ENCODE results near the gene FAM170B. TPM values are rescaled to one million over a fixed set of nuclear protein-coding genes. Genes with fewer than 3 reads are reported as not detected.

Gene FAM170B
- total and polyA plus RNA-seq, 9 of the 15 experiments (the other 6 are each of a cell fraction or from before 2014, with no cell fraction given), result 0.11 to 0.21 TPM; not detected in 7

DNA sequence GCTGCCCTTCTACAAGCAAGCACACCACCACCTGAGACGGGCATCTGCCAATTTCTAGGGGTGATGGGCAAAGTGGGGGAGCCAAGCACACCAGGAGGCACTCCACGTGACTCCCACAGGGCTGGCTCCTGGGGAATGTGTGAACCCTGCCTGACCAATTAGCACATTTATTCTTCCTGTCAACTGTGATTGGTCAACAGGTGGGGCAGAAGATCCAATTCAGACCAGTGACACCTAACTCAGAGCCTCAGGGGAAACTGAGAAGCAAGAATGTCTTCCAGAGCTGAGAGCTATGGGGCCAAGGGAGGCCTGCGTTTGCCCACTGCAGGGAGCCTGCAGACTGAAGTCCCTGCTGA lies 38.9 kb upstream of the FAM170B start (continued):
- TF ChIP-seq MIER1 (IDR thresholded peaks at IDR 0.05; ENCODE audit: low read depth) (no peak), RBFOX2 (IDR thresholded peaks at IDR 0.05; ENCODE audit: low read depth, low read length) (peak; percentile 33; the same call in 1 of the 2 replicates), SMAD4 (CRISPR knock-in tag; conservative IDR thresholded peaks at IDR 0.05) (no peak), RNF2 (IDR thresholded peaks at IDR 0.05) (no peak), ELF4 (CRISPR knock-in tag; IDR thresholded peaks at IDR 0.05) (no peak), NFYB (IDR thresholded peaks at IDR 0.05; ENCODE audit: extremely low read depth, insufficient read length) (peak; percentile 54), SRSF3 (IDR thresholded peaks at IDR 0.05; ENCODE audit: insufficient read depth, low read length) (no peak), BRD4 (IDR thresholded peaks at IDR 0.05) (no peak), RAD51 (IDR thresholded peaks at IDR 0.05; ENCODE audit: borderline replicate concordance, low read depth) (peak; percentile 23; the same call in 1 of the 2 replicates), U2AF1 (optimal IDR thresholded peaks at IDR 0.05; ENCODE audit: low read depth, low read length) (no peak), CHD1 (IDR thresholded peaks at IDR 0.05; ENCODE audit: low read length) (no peak), FIP1L1 (IDR thresholded peaks at IDR 0.05; ENCODE audit: low read depth, low read length, poor library complexity, severe bottlenecking) (no peak), ZBTB1 (CRISPR knock-in tag; IDR thresholded peaks at IDR 0.05; ENCODE audit: borderline replicate concordance, low read depth) (peak; percentile 14; the same call in 1 of the 2 replicates), MTA2 (IDR thresholded peaks at IDR 0.05; ENCODE audit: low read depth) (no peak), WHSC1 (IDR thresholded peaks at IDR 0.05; ENCODE audit: low read length) (peak; percentile 61), ZC3H4 (CRISPR knock-in tag; IDR thresholded peaks at IDR 0.05; ENCODE audit: borderline replicate concordance) (no peak), CREB1 (IDR thresholded peaks at IDR 0.05) (no peak), CREB1 (CRISPR knock-in tag; IDR thresholded peaks at IDR 0.05) (0 out of 2 replicates have a peak, but pooled peaks have one; percentile 28), MED1 (CRISPR knock-in tag; IDR thresholded peaks at IDR 0.05; ENCODE audit: borderline replicate concordance) (no peak), FOXP1 (CRISPR knock-in tag; IDR thresholded peaks at IDR 0.05) (no peak), ETV6 (IDR thresholded peaks at IDR 0.05; ENCODE audit: borderline replicate concordance in 1 of 2, low read depth in 2 of 2, low read length in 1 of 2) (no peak), ETV6 (CRISPR knock-in tag; IDR thresholded peaks at IDR 0.05; ENCODE audit: borderline replicate concordance) (no peak), CBX3 (IDR thresholded peaks at IDR 0.05; ENCODE audit: borderline replicate concordance in 1 of 2, low read length in 2 of 2) (no peak), SMAD3 (CRISPR knock-in tag; conservative IDR thresholded peaks at IDR 0.05) (no peak), ARNT (IDR thresholded peaks at IDR 0.05) (no peak)
- TF ChIP-seq, protein P1, sequence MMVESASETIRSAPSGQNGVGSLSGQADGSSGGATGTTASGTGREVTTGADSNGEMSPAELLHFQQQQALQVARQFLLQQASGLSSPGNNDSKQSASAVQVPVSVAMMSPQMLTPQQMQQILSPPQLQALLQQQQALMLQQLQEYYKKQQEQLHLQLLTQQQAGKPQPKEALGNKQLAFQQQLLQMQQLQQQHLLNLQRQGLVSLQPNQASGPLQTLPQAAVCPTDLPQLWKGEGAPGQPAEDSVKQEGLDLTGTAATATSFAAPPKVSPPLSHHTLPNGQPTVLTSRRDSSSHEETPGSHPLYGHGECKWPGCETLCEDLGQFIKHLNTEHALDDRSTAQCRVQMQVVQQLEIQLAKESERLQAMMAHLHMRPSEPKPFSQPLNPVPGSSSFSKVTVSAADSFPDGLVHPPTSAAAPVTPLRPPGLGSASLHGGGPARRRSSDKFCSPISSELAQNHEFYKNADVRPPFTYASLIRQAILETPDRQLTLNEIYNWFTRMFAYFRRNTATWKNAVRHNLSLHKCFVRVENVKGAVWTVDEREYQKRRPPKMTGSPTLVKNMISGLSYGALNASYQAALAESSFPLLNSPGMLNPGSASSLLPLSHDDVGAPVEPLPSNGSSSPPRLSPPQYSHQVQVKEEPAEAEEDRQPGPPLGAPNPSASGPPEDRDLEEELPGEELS (CRISPR knock-in tag; IDR thresholded peaks at IDR 0.05; ENCODE audit: borderline replicate concordance), result 0 out of 2 replicates have a peak, but pooled peaks have one; percentile 71
- TF ChIP-seq, protein P2, sequence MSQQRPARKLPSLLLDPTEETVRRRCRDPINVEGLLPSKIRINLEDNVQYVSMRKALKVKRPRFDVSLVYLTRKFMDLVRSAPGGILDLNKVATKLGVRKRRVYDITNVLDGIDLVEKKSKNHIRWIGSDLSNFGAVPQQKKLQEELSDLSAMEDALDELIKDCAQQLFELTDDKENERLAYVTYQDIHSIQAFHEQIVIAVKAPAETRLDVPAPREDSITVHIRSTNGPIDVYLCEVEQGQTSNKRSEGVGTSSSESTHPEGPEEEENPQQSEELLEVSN (IDR thresholded peaks at IDR 0.05; ENCODE audit: borderline replicate concordance in 1 of 2, extremely low read depth in 1 of 2, insufficient read depth in 1 of 2, insufficient read length in 1 of 2, low read depth in 1 of 2, low read length in 1 of 2, poor library complexity in 1 of 2, severe bottlenecking in 1 of 2), result peak in 1 of 2 experiments; percentile 42
- TF ChIP-seq, protein P3, sequence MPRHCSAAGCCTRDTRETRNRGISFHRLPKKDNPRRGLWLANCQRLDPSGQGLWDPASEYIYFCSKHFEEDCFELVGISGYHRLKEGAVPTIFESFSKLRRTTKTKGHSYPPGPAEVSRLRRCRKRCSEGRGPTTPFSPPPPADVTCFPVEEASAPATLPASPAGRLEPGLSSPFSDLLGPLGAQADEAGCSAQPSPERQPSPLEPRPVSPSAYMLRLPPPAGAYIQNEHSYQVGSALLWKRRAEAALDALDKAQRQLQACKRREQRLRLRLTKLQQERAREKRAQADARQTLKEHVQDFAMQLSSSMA (CRISPR knock-in tag; IDR thresholded peaks at IDR 0.05), result no peak

Measured in K562 (cell line).